Left kidney (tissue), 2 donors: ENCODE data around the gene NEURL3. TPM values are rescaled to one million over a fixed set of nuclear protein-coding genes. Genes with fewer than 3 reads are reported as not detected.
"Not testable (repeated sequence)": the region's sequence is repeated elsewhere in the genome, so short reads cannot be mapped to it uniquely, and the experiment has no call there.

Experiments
- DNase-seq: peaks from one replicate; pipeline ENCODE4 v3.0.0-alpha.2; 2013
- polyA plus RNA-seq: library from polyadenylated mRNA; unstranded; fragments of 120-200 nt; gene quantifications from one replicate; pipeline ENCODE4 v1.2.1, GENCODE V29; 2013; ENCODE audit not compliant: insufficient read length

NEURL3 gene
- polyA plus RNA-seq, 1 donor: 4.1 TPM

GRCh38 chr2:96508521-96509113, 3.5 kb upstream of the NEURL3 start:
- DNase-seq: no peak

GRCh38 chr2:96507957-96508520, 2.9 kb upstream of the NEURL3 start:
- DNase-seq: no peak

- DNase-seq: no peak
Measured at GRCh38 chr2:96506907-96507240, 1.7 kb upstream of the NEURL3 start.

- no peak for DNase-seq
Measured at GRCh38 chr2:96506016-96506906, 1.1 kb upstream of the NEURL3 start.

- no peak for DNase-seq
Measured at GRCh38 chr2:96503637-96504243, 1.4 kb downstream of the NEURL3 start.

- DNase-seq: no peak
Measured at GRCh38 chr2:96502891-96503636, 2.1 kb downstream of the NEURL3 start.

GRCh38 chr2:96501886-96502810, 3.0 kb downstream of the NEURL3 start:
- no peak for DNase-seq

- DNase-seq: no peak
Measured at GRCh38 chr2:96501471-96501874, 3.7 kb downstream of the NEURL3 start.

- no peak for DNase-seq
Measured at GRCh38 chr2:96500385-96501066, 4.6 kb downstream of the NEURL3 start.

- DNase-seq: no peak
Measured at GRCh38 chr2:96499061-96499960, 5.8 kb downstream of the NEURL3 start.

- DNase-seq: not testable (repeated sequence)
Measured at GRCh38 chr2:96498611-96499010, 6.5 kb downstream of the NEURL3 start.

GRCh38 chr2:96498021-96498431, 7.1 kb downstream of the NEURL3 start:
- no peak for DNase-seq

- DNase-seq: no peak
Measured at GRCh38 chr2:96495982-96496629, 9.1 kb downstream of the NEURL3 start.

- no peak for DNase-seq
Measured at GRCh38 chr2:96494188-96494587, 11.0 kb downstream of the NEURL3 start.

GRCh38 chr2:96493072-96493471, 12.1 kb downstream of the NEURL3 start:
- DNase-seq: no peak

GRCh38 chr2:96491860-96492497, 13.2 kb downstream of the NEURL3 start:
- DNase-seq: no peak

- no peak for DNase-seq
Measured at GRCh38 chr2:96489663-96490062, 15.5 kb downstream of the NEURL3 start.

GRCh38 chr2:96489261-96489660, 15.9 kb downstream of the NEURL3 start:
- no peak for DNase-seq
